ENCODE results near the gene TAF8.
"Not testable (repeated sequence)": the region's sequence is repeated elsewhere in the genome, so short reads cannot be mapped to it uniquely, and the experiment has no call there.

TAF8 gene

DNA sequence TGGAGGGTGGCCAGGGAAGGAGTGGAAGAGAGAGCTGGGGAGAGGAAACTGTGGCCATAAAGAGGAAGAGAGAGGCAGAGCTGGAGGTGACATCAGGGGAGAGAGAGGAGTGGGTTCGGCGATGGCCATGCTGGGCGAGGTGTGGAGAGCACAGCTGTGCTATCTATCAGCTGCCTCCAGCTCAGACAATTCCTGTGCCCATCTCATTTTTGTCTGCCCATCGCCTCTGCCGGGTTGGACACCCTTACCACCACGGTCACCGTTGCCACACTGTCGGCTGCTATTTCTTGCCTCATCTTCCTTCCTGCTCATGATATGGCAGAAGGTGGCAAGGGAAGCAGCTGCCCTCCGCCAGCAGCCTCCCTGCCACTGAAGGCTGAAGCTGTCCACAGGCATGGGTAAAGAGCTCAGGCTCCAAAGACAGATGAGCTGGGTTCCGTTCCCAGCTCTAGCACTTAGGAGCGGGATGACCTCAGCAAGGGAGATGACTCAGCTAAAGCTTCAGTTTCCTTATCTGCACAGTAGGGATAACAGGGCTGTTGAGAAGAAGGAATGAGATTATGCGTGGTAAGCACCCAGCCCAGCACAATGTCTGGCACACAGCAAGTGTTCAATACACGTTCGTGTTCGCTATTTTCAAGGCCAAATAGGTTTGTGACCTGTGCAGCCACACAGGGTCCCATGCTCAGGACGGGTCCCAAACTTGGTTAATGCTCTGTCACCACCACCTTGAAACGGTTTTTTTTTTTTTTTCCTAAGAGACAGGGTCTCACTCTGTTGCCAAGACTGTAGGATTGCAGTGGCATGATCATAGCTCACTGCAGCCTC lies 21.9 kb upstream of the TAF8 start:
- DNase-seq, result no peak

GRCh38 chr6:42029062-42029685 lies 21.1 kb upstream of the TAF8 start:
- no peak for DNase-seq

DNA sequence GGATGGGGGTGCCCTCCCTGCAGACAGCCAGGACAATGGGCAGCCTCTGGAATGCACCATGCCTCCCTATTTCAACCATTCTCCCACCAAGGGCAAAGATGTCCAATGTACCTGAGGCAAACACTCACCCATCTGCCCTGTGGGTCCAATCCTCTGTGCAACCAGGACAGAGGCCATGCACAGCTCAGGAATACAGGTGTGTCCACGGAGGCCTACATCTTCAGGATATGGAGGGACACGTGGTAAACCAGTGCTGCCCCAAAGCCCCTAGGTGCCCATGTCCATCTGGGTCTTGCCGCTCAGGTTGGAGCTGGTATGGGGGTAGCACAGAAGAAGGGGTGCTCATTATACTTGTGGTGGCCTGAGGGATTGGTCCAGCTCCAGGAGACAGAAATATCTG lies 20.4 kb upstream of the TAF8 start:
- no peak for DNase-seq

DNA sequence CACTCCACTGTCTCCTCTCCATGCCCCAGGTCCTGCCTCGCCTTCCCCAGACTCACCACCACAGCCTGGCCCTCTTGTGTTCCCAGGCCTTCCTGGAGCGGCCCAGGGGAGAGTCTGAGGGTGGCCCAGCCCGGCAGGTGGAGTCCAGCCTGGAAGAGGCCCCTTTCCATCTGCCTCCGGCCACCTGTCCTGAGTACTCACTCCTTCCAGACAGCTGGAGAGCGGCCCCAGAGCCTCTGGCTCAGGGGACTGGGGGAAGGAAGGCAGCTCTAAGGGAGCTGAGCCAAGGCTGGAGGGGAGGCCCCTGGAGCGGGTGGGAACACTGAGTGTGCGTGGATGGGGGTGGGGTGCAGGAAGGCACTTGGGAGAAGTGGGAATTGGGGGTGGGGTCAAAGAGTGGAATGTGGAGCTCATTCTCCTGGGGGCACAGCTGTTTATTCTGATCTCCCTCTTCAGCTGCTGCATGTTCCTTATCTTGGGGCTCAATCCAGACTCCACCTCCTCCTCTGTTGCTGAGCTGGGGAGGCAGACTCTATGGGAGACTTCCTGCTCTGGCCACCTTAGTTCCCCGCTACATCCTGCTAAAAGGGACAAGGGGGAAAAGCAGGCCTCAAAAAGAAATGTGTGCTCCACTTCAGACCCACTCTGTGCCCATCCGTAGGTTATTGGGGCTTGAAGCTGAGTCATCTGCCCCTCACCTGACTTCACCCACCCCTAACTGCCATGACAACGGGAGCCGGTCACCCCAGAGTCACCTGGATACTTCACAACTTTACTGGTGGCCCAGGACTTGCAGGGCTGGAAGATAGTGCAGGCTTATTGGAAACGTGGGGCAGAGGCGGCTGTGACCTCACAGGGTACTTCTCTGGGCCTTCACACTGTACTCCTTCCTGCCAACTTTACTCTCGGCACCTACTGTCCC lies 19.5 kb upstream of the TAF8 start:
- DNase-seq, result no peak

DNA sequence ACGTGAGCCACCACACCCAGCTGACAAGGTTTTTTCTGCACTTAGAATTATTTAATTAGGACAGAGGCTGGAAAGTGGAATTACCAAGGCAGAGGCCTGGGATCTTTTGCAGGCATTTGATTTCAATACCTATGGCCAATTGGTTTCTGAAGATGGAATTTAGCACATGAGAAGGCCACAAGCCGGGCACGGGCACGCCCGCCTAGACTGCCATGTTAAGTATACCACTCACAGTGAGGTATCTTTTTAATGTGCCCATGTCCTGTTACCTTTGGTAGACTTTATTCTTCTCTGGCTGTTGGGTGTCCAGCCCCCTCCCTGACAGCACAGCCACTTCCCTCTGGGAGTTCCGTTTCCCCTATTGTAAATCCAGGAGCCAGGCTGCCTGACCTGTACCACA lies 18.0 kb upstream of the TAF8 start:
- DNase-seq, result no peak

- DNase-seq, result not testable (repeated sequence)
Measured at GRCh38 chr6:42037669-42038068, 12.7 kb upstream of the TAF8 start.

- DNase-seq, result no peak
Measured at GRCh38 chr6:42038163-42038562, 12.2 kb upstream of the TAF8 start.

DNA sequence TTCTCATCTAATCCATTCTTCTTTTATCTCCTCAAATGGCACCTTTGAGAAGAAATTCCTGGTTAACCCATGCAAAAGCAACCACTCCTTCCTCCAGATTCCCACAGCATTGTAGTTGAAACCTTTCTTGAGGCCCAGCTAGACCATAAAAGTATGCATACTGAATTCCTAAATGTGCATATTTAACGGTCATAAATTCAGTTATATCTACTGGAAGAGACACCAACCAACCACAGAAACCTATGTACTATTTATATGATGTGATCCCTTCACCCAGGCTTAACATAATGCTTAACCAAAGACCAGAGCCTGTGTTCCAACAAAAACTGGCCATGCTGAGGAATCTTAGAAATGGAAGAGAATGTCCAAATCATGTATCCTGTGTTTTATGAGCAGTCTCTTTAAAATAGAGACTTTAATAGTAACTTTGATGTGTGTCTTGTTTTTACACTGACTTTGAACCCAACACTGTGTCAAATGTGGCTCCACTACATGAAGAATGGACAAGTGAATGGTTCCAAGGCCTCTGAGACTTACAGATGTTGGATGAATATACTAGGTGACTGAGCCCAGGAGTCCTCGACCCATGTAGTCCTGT lies 11.4 kb upstream of the TAF8 start:
- DNase-seq, result no peak

- DNase-seq, result no peak
Measured at GRCh38 chr6:42040856-42041480, 9.4 kb upstream of the TAF8 start.

DNA sequence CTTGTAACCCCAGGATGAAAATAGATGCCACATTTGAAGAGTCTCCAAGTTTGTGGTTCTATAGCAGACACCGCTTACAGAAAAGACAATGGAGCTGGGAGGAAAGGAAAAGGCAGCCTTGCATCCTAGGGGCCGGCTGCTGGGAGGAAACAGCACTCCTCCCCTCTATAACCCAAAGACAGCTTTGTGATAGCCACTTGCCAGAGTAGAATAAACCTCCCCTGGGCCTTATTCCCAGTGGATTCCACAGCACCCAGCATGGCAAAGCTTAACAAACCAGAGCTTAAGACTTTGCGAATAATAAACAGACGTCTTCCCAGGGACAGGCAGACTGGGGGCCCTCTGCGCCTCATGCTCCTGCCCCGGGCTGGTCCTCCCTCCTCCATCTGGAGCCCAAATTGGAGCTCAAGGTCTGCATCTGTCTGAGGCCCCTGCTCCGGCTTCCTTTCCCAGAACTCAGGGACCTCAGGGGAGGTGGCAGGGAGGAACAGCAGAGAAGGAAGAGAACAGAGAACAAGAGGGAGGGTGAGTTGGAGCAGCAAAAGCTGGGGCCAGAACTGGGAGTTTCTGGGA lies 8.8 kb upstream of the TAF8 start:
- no peak for DNase-seq

GRCh38 chr6:42042108-42042507 lies 8.2 kb upstream of the TAF8 start:
- DNase-seq, result no peak

DNA sequence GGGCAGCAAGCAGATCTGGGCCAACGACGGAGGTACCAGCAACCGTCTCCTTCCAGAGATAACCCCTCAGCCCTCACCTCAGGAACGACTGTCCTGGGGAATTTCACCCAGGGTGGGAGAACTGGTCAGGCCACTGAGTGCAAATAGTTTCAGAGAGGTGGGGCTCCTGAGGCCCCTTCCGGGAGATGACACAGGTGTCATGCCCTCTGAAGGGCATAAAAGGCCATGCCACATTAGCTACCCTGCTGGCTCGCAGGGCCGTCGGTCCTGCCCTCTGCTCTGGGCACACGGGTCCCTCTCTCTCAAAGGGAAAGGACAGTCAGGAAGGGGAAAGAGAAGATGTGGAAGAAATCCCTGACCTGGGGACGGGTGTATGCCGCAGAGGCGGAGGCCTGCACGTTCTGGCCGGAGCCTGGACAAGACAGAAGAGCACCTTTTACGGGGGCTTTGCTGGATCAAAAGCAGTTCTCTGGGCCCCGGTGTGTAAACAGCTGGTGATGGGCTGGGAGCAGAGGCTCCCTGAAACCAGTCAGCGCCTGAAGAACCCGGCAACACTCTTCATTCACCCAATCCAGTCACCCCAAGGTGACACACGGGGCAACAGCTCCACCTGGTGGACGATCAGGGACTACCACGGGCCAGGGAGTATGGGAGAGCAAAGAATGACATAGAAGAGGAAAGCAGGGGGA lies 6.4 kb upstream of the TAF8 start:
- DNase-seq, result peak in 53 of 56 donors; percentile 32 to 91 (median 77)

DNA sequence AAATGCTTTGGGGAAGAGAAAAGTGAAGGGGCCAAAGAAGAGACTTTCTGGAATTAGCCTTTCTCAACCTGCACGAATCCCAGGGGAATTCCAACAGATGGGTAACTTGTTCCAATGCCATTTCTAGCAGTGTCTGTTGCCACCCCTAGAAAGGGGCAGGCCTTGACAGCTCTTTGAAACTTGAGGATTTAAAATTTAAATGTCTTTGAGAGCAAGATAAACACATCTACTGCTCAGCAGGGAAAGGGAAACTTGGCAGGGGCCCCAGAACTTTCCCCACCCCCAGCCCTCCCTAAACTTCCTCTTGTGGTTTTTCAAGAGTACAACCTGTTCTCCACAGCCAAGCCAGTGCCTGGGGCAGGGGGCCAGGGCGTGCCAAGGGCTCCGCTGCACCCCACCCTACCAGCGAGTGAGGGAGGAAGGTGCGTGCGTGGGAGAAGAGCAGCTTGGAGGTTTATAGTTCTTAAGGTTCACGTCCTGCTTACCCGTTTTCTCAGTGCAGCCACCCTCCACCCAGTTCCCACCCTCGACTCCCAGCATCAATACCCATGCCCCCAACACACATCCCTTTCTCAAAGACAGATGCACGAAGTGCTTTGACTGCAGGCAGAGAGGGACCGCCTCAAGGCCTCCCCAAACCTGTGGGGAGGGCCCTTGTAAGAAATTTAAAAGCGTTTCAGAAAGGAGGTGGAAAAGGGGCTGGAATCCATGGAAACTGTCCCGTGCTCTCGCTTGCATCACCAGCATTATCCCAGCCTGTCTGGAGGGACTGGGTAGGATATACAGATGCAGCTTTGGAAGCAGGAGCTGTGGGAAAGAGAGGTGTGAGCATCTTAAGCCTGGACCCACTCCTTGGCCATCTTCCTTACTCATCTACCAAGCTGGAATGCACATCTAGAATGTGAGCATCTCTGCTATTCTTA lies 4.5 kb upstream of the TAF8 start:
- peak in 50 of 56 donors; percentile 11 to 77 (median 46) for DNase-seq

DNA sequence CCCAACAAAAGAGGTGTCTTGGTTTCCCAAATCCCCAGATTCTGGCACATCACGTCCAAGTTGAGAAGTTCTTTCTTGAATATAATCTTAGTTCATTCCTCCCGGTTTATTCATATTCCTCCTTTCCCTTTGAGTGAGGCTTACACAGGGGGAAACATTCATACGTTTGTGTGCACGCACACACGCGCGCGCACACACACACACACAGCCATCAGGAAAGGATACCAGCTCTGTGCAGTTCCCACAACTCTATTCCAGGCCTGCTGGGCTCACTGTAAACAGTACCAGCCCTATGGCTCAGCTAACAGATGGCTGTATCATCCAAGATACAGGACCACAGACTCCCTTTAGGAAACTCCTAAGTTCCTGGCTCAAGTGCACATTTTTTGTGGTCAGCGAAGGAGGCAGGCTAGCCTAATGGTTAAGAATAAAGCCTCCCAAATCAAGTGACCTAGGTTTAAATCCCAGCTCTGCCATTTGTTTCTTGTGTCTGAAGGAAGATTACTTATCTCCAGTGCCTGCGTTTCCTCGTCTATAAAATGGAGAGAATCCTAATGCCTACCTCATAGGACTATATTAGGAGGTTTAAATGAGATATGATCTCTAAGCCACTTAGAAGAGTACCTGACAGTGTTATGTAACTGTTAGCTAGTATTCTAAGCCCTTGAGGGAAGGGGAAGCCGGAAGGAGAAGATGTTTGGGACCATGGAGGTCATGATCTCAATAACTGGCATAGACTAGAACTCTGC lies 3.7 kb upstream of the TAF8 start:
- no peak for DNase-seq

DNA sequence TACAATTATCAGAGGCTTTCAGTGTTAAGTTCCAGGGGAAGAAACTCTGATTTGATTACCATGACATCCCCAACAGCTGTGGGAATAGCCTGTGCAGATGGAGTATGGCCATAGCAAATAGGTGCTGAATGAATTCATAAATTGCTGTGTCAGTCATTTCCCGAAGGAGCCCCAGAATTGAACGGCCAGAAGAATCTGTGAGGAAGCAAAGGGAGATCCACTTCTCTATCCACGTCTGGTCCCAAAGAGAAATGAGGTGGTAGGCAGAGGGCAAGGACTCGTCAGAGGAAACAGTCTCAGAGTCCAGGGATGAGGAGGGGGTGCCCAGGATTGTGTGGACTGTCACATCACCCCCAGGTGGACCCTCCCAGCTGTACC lies 3.1 kb upstream of the TAF8 start:
- no peak for DNase-seq

- DNase-seq, result peak in 1 of 56 donors; percentile 20
Measured at GRCh38 chr6:42047790-42048405, 2.4 kb upstream of the TAF8 start.

GRCh38 chr6:42049116-42049809 lies 1.1 kb upstream of the TAF8 start:
- no peak for DNase-seq

All from amygdala (tissue), 56 donors.